K562 (cell line): Measurements from ENCODE around the gene MVP. TPM values are rescaled to one million over a fixed set of nuclear protein-coding genes. Genes with fewer than 3 reads are reported as not detected.

Source experiments
- CBX2 ChIP-seq: fragments of 200-600 bp; sonication (generic); IDR thresholded peaks from one replicate; pipeline ENCODE4 v1.6.1; 2012; ENCODE audit warnings: mild to moderate bottlenecking, low read length, inconsistent platforms; ENCODE audit not compliant: insufficient read depth, poor library complexity, severe bottlenecking
- CBX5 ChIP-seq: IDR thresholded peaks from 2 replicates; pipeline ENCODE4 v1.6.1; 2014; ENCODE audit warnings: low read depth, borderline replicate concordance
- CCAR2 ChIP-seq: fragments of 200-400 bp; formaldehyde crosslinking; IDR thresholded peaks from 2 replicates; pipeline ENCODE4 v1.6.1; 2017; ENCODE audit warnings: mild to moderate bottlenecking, low read depth, low read length
- CREBBP ChIP-seq: IDR thresholded peaks from one replicate; pipeline ENCODE4 v1.6.1; 2012; ENCODE audit warnings: low read depth, mild to moderate bottlenecking, control low read depth, inconsistent platforms, low read length
- FOSL1 ChIP-seq: fragments of 200-800 bp; sonication (Bioruptor generic); conservative IDR thresholded peaks from 2 replicates; pipeline ENCODE4 v1.6.1; 2016; ENCODE audit warnings: missing genetic modification characterization, missing compliant biosample characterization
- FOXK2 ChIP-seq, 2 experiments: fragments of 450-650 bp; IDR thresholded peaks in 1 of 2; conservative IDR thresholded peaks in 1 of 2; 2 replicates each; pipeline ENCODE4 v1.6.1; 2016; ENCODE audit warnings: low read depth in 2 of 2, mild to moderate bottlenecking in 1 of 2
- GTF2E2 ChIP-seq: fragments of 200-800 bp; sonication (Bioruptor generic); IDR thresholded peaks from 2 replicates; pipeline ENCODE4 v1.6.1; 2016; ENCODE audit warnings: missing genetic modification characterization, missing compliant biosample characterization
- KDM1A ChIP-seq, 2 experiments: fragments of 450-650 bp; IDR thresholded peaks; 2 replicates each; pipeline ENCODE4 v1.6.1; 2016; ENCODE audit warnings: mild to moderate bottlenecking in 2 of 2
- MTF1 ChIP-seq: fragments of 250-450 bp; sonication (Bioruptor Pico); IDR thresholded peaks from 2 replicates; pipeline ENCODE4 v1.9.0; 2021; ENCODE audit warnings: moderate library complexity, mild to moderate bottlenecking, inconsistent platforms, borderline replicate concordance
- NR3C1 ChIP-seq: sonication (generic); formaldehyde crosslinking; IDR thresholded peaks from 2 replicates; pipeline ENCODE4 v1.8.1; 2022; ENCODE audit warnings: missing genetic modification reagents
- SMAD1 ChIP-seq: fragments of 150-350 bp; IDR thresholded peaks from 2 replicates; pipeline ENCODE4 v1.6.1; 2014; ENCODE audit warnings: low read length, low read depth; ENCODE audit not compliant: partially characterized antibody
- U2AF2 ChIP-seq: fragments of 200-400 bp; formaldehyde crosslinking; optimal IDR thresholded peaks from 2 replicates; pipeline ENCODE3; 2017; ENCODE audit warnings: low read depth, mild to moderate bottlenecking, low read length
- ZKSCAN8 ChIP-seq: fragments of 200-800 bp; sonication (Bioruptor generic); IDR thresholded peaks from 2 replicates; pipeline ENCODE4 v1.6.1; 2016; ENCODE audit warnings: missing genetic modification characterization, missing compliant biosample characterization
- polyA plus RNA-seq, 8 experiments: library from polyadenylated mRNA; depleted of rRNA in 4 of 8; stranded (reverse) in 5 of 8; unstranded in 3 of 8; fragments of >200 nt; fragmentation: Nextera tagmentation in 2 of 8; fragmentation: Illumina TruSeq in 1 of 8; extraction: Ambion mirVana in 2 of 8; extraction: Trizol in 1 of 8; gene quantifications; 2 replicates each; pipeline versions ENCODE4 v1.2.1 to v1.2.3, GENCODE V29; 2011 to 2014; ENCODE audit warnings: inconsistent platforms in 1 of 8, missing spikeins in 1 of 8
- total RNA-seq, 7 experiments: library from RNA; depleted of rRNA in 6 of 7; stranded (reverse); fragments of >200 nt in 6 of 7; fragmentation: Illumina TruSeq in 2 of 7; extraction: Trizol in 2 of 7; gene quantifications; 2 replicates each; pipeline versions ENCODE4 v1.2.1 to v1.2.3, GENCODE V29; 2011 to 2021; ENCODE audit warnings: low replicate concordance in 1 of 7
- TF ChIP-seq, protein P1 (sequence below): fragments of 450-650 bp; IDR thresholded peaks from 2 replicates; pipeline ENCODE4 v1.6.1; 2016; ENCODE audit warnings: missing biosample characterization, missing genetic modification characterization
- TF ChIP-seq, protein P2 (sequence below): fragments of 250-450 bp; sonication (Bioruptor Pico); IDR thresholded peaks from 2 replicates; pipeline ENCODE4 v1.4.0; 2020
- TF ChIP-seq, protein P3 (sequence below): fragments of 250-450 bp; sonication (Bioruptor Pico); IDR thresholded peaks from 2 replicates; pipeline ENCODE4 v1.5.0; 2022; ENCODE audit warnings: mild to moderate bottlenecking
- TF ChIP-seq, protein P4 (sequence below): fragments of 250-450 bp; sonication (Bioruptor Pico); IDR thresholded peaks from 2 replicates; pipeline ENCODE4 v1.8.0; 2022; ENCODE audit warnings: moderate library complexity, mild to moderate bottlenecking, inconsistent platforms
- TF ChIP-seq, protein P5 (sequence below): fragments of 150-350 bp; conservative IDR thresholded peaks from 2 replicates; pipeline ENCODE4 v1.6.1; 2014; ENCODE audit warnings: low read length

The MVP gene
- total and polyA plus RNA-seq, 9 of the 15 experiments (the other 6 are each of a cell fraction or from before 2014, with no cell fraction given): 0.39 to 1.9 (median 0.76) TPM; not detected in 2

DNA sequence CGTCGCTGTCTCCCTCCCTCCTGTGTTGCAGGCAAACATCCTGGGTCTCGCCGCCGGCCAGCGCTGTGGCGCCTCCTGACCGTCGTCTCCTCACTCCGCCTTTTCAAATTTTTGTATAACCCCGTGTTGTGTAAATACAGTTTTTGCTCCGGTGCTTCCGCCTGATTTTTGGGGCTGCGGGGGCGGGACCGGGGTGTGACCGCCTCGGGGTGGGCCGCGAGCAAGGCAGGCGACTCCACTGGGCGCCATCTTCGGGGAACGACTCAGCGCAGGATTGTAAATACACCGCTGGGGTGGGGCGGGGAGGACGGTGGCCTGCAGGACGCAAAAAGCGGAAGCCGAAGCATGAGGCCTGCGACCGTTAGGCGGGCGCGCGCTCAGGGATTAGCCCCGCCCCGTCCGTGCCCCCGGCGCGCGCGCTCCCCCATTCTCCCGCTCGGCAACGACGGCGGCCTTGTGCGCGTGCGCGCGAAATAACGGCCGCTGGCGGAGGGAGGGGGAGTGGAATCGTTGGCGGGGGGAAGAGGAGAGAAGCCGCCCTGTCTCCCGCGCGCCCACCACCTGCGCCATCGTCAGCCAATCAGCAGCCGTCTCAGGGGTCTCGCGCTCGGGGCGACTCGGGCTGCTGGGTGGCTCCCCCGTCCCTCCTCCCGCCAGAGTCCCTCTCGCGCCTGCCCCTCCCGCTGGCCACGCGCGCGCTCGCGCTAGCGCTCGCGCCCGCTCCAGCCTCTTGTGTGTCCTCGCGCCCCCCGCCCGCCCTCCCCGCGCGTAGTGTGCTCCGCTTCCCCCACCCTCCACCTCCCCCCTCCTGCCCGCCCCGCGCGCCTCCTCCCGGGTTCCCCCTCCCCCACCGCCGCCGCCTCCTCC is 14.8 kb upstream of the MVP start (continued):
- TF ChIP-seq ZKSCAN8 (peak; percentile 84), GTF2E2 (tag) (peak; percentile 96), CCAR2 (no peak), MTF1 (no peak), FOXK2 (conservative IDR thresholded peaks at IDR 0.05 in 1 of 2, IDR thresholded peaks at IDR 0.05 in 1 of 2; ENCODE audit: low read depth in 2 of 2) (peak; percentile 97 to 99), SMAD1 (peak; percentile 69), FOSL1 (tag) (peak; percentile 74), NR3C1 (CRISPR knock-in tag) (0 out of 2 replicates have a peak, but pooled peaks have one; percentile 71), KDM1A (IDR thresholded peaks at IDR 0.05) (peak in 1 of 2 experiments; percentile 17; a peak in 1 of 4 replicates), CREBBP (no peak), CBX2 (no peak), CBX5 (0 out of 2 replicates have a peak, but pooled peaks have one; percentile 4), U2AF2 (no peak)
- TF ChIP-seq, protein P1, sequence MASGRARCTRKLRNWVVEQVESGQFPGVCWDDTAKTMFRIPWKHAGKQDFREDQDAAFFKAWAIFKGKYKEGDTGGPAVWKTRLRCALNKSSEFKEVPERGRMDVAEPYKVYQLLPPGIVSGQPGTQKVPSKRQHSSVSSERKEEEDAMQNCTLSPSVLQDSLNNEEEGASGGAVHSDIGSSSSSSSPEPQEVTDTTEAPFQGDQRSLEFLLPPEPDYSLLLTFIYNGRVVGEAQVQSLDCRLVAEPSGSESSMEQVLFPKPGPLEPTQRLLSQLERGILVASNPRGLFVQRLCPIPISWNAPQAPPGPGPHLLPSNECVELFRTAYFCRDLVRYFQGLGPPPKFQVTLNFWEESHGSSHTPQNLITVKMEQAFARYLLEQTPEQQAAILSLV (tag): no peak
- TF ChIP-seq, protein P2, sequence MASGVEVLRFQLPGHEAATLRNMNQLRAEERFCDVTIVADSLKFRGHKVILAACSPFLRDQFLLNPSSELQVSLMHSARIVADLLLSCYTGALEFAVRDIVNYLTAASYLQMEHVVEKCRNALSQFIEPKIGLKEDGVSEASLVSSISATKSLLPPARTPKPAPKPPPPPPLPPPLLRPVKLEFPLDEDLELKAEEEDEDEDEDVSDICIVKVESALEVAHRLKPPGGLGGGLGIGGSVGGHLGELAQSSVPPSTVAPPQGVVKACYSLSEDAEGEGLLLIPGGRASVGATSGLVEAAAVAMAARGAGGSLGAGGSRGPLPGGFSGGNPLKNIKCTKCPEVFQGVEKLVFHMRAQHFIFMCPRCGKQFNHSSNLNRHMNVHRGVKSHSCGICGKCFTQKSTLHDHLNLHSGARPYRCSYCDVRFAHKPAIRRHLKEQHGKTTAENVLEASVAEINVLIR (CRISPR knock-in tag): no peak
- TF ChIP-seq, protein P3, sequence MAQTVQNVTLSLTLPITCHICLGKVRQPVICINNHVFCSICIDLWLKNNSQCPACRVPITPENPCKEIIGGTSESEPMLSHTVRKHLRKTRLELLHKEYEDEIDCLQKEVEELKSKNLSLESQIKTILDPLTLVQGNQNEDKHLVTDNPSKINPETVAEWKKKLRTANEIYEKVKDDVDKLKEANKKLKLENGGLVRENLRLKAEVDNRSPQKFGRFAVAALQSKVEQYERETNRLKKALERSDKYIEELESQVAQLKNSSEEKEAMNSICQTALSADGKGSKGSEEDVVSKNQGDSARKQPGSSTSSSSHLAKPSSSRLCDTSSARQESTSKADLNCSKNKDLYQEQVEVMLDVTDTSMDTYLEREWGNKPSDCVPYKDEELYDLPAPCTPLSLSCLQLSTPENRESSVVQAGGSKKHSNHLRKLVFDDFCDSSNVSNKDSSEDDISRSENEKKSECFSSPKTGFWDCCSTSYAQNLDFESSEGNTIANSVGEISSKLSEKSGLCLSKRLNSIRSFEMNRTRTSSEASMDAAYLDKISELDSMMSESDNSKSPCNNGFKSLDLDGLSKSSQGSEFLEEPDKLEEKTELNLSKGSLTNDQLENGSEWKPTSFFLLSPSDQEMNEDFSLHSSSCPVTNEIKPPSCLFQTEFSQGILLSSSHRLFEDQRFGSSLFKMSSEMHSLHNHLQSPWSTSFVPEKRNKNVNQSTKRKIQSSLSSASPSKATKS (CRISPR knock-in tag): no peak
- TF ChIP-seq, protein P4, sequence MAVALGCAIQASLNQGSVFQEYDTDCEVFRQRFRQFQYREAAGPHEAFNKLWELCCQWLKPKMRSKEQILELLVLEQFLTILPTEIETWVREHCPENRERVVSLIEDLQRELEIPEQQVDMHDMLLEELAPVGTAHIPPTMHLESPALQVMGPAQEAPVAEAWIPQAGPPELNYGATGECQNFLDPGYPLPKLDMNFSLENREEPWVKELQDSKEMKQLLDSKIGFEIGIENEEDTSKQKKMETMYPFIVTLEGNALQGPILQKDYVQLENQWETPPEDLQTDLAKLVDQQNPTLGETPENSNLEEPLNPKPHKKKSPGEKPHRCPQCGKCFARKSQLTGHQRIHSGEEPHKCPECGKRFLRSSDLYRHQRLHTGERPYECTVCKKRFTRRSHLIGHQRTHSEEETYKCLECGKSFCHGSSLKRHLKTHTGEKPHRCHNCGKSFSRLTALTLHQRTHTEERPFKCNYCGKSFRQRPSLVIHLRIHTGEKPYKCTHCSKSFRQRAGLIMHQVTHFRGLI (CRISPR knock-in tag): no peak; the same call in 1 of the 2 replicates
- TF ChIP-seq, protein P5, sequence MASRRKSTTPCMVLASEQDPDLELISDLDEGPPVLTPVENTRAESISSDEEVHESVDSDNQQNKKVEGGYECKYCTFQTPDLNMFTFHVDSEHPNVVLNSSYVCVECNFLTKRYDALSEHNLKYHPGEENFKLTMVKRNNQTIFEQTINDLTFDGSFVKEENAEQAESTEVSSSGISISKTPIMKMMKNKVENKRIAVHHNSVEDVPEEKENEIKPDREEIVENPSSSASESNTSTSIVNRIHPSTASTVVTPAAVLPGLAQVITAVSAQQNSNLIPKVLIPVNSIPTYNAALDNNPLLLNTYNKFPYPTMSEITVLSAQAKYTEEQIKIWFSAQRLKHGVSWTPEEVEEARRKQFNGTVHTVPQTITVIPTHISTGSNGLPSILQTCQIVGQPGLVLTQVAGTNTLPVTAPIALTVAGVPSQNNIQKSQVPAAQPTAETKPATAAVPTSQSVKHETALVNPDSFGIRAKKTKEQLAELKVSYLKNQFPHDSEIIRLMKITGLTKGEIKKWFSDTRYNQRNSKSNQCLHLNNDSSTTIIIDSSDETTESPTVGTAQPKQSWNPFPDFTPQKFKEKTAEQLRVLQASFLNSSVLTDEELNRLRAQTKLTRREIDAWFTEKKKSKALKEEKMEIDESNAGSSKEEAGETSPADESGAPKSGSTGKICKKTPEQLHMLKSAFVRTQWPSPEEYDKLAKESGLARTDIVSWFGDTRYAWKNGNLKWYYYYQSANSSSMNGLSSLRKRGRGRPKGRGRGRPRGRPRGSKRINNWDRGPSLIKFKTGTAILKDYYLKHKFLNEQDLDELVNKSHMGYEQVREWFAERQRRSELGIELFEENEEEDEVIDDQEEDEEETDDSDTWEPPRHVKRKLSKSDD: 0 out of 2 replicates have a peak, but pooled peaks have one; percentile 69
